Measurements from ENCODE around the gene SEC14L3. TPM values are rescaled to one million over a fixed set of nuclear protein-coding genes. Genes with fewer than 3 reads are reported as not detected.

The SEC14L3 gene
- total RNA-seq, 1 experiment from 2014 or later = not detected

GRCh38 chr22:30433773-30434172 lies 38.0 kb downstream of the SEC14L3 start:
- Histone ChIP-seq H3K27ac (ENCODE audit: insufficient read length, low read depth, low read length) (no peak overlapping the region), H2BK5ac (ENCODE audit: insufficient read length, low read length) (no peak overlapping the region), H3K4me2 (ENCODE audit: insufficient read depth, insufficient read length, low read length) (no peak overlapping the region), H2AFZ (ENCODE audit: low read length) (no peak overlapping the region), H3K56ac (ENCODE audit: insufficient read length, low read depth, low read length) (no peak overlapping the region), H4K20me1 (ENCODE audit: control insufficient read depth, insufficient read depth, insufficient read length) (no peaks in the 10 kb centered on the region), H4K5ac (ENCODE audit: insufficient read length, low read depth, low read length) (no peak overlapping the region), H3K79me1 (ENCODE audit: insufficient read depth, low read depth, low read length, poor library complexity, severe bottlenecking) (no peaks in the 10 kb centered on the region), H2BK120ac (ENCODE audit: low read depth, low read length, poor library complexity, severe bottlenecking) (no peak overlapping the region), H3K79me2 (ENCODE audit: insufficient read depth, low read length) (no peaks in the 10 kb centered on the region), H3T11ph (ENCODE audit: low read length) (no peak overlapping the region), H3K18ac (ENCODE audit: insufficient read length, low read depth, low read length) (no peak overlapping the region), H2BK12ac (ENCODE audit: insufficient read length, low read depth, low read length) (no peak overlapping the region), H3K9me3 (ENCODE audit: control insufficient read depth, low read depth, low read length) (no peaks in the 10 kb centered on the region), H2AK5ac (ENCODE audit: insufficient read length, low read length) (peak overlapping the region; percentile 22), H3K23me2 (ENCODE audit: insufficient read length, low read depth, low read length, poor library complexity, severe bottlenecking) (no peaks in the 10 kb centered on the region), H3K4me1 (ENCODE audit: insufficient read depth, low read length) (no peaks in the 10 kb centered on the region), H3K4ac (ENCODE audit: low read depth, low read length) (no peak overlapping the region), H2BK15ac (ENCODE audit: low read depth, low read length) (no peak overlapping the region), H3K23ac (ENCODE audit: insufficient read length, low read depth, low read length) (no peak overlapping the region), H3K14ac (ENCODE audit: insufficient read depth, low read length) (no peak overlapping the region), H4K91ac (ENCODE audit: insufficient read length, low read depth, low read length) (no peak overlapping the region), H3K9ac (ENCODE audit: extremely low read depth, insufficient read length, low read length) (no peak overlapping the region), H3K27me3 (ENCODE audit: insufficient read depth, low read length) (no peaks in the 10 kb centered on the region), H2BK20ac (ENCODE audit: low read depth, low read length, poor library complexity, severe bottlenecking) (no peak overlapping the region), H4K8ac (replicated peaks; ENCODE audit: insufficient read length, low read depth, low read length) (no peak overlapping the region)
- Mint-ChIP-seq H3K4me1 (peaks cover 11 to 14% of the 10 kb centered on the region in 2 experiments), H3K9me3 (no peaks in the 10 kb centered on the region; a peak in 1 of 5 replicates), H3K36me3 (ENCODE audit: insufficient read depth in 1 of 3, low read depth in 3 of 3) (peaks cover 0 to 5% (median under 1%) of the 10 kb centered on the region in 3 experiments; a peak in 4 of 7 replicates), H3K27ac (no peak overlapping the region), H3K4me3 (no peak overlapping the region), H3K27me3 (ENCODE audit: low read depth) (peaks cover 3% of the 10 kb centered on the region)
- WGBS (ENCODE audit: extremely low coverage, insufficient read length, low lambda C conversion rate) = no CpG with 5 or more reads among the region's 1 CpG
- no peak for DNase-seq
- no peak for TF ChIP-seq CTCF (conservative IDR thresholded peaks at IDR 0.05)

All from H9 (cell line).